A375 (cell line): ENCODE results near the gene TMEM247. TPM values are rescaled to one million over a fixed set of nuclear protein-coding genes. Genes with fewer than 3 reads are reported as not detected.

Experiments used
- small RNA-seq: library from RNA; depleted of rRNA; stranded (forward); fragments of <200 nt; gene quantifications from one replicate; pipeline ENCODE3, GENCODE V24; 2014
- total RNA-seq: library from RNA; depleted of rRNA; stranded (reverse); fragments of >200 nt; shearing (Covaris generic); gene quantifications from 2 replicates; pipeline ENCODE4 v1.2.3, GENCODE V29; 2014; rRNA removed

The TMEM247 gene
- total RNA-seq = not detected in 2 replicates

GRCh38 chr2:46479265-46479664 lies at the start of gene TMEM247:
Gene TMEM247 (plus strand): TSS chr2:46479565.

Small RNA genes lying within 50 kb of the gene (small RNA-seq; reads per million reads assigned to genes)
- gene RN7SL817P = not detected

Other genes starting within 250 kb of the TMEM247 start
- 3.8 and 5.5 TPM in 2 replicates for gene EPAS1, start 182.2 kb upstream of the TMEM247 start, total RNA-seq
- gene RHOQ, start 62.9 kb downstream of the TMEM247 start, total RNA-seq = 22.9 and 23.9 TPM in 2 replicates
- gene ATP6V1E2, start 63.0 kb downstream of the TMEM247 start, total RNA-seq = 9.9 and 15.3 TPM in 2 replicates
- 9.0 and 10.8 TPM in 2 replicates for gene PIGF, start 137.5 kb downstream of the TMEM247 start, total RNA-seq
- 15.0 and 19.0 TPM in 2 replicates for gene CRIPT, start 137.7 kb downstream of the TMEM247 start, total RNA-seq
- gene SOCS5, start 219.7 kb downstream of the TMEM247 start, total RNA-seq = 22.3 and 23.1 TPM in 2 replicates